Activated CD8-positive, alpha-beta memory T cell treated with anti-CD3 and anti-CD28 coated beads, Interleukin-2, amount 10 ng/mL, durations not matched to agents 7 days and 5 days (primary cell): ENCODE data around the gene PPT1. TPM values are rescaled to one million over a fixed set of nuclear protein-coding genes. Genes with fewer than 3 reads are reported as not detected.

Source experiments
- ATAC-seq: fragments of 150-1000 bp; cut with Tn5 transposase; one replicate; pipeline ENCODE4 v1.10.0; 2021; ENCODE audit warnings: moderate library complexity
- CTCF ChIA-PET: fragments of 350-600 bp; sonication (Branson Sonifier 250); formaldehyde crosslinking; loops from one replicate; lab custom pipeline; 2021; ENCODE audit warnings: antibody characterized with exemption; lab: Charles Lee
- DNase-seq: peaks from one replicate; pipeline ENCODE4 v3.0.0-alpha.2; 2020
- H3K27ac Mint-ChIP-seq: one replicate; pipeline ENCODE4 v1.8.0; 2021; ENCODE audit warnings: mild to moderate bottlenecking, mixed read lengths
- H3K27me3 Mint-ChIP-seq: one replicate; pipeline ENCODE4 v1.8.0; 2021; ENCODE audit warnings: mixed read lengths
- H3K36me3 Mint-ChIP-seq: one replicate; pipeline ENCODE4 v1.8.0; 2021; ENCODE audit warnings: mild to moderate bottlenecking, mixed read lengths
- H3K4me1 Mint-ChIP-seq: one replicate; pipeline ENCODE4 v1.8.0; 2021; ENCODE audit warnings: mixed read lengths
- H3K4me3 Mint-ChIP-seq: one replicate; pipeline ENCODE4 v1.8.0; 2021; ENCODE audit warnings: mild to moderate bottlenecking, moderate library complexity, mixed read lengths
- H3K9me3 Mint-ChIP-seq: one replicate; pipeline ENCODE4 v1.8.0; 2022; ENCODE audit warnings: low read depth, mixed read lengths
- total RNA-seq, 2 experiments: library from RNA; stranded (reverse); gene quantifications; one replicate each; pipeline ENCODE4 v1.2.3, GENCODE V29; 2021

The PPT1 gene
- total RNA-seq, 2 experiments from 2014 or later, result 74.1 to 96.6 TPM

DNA sequence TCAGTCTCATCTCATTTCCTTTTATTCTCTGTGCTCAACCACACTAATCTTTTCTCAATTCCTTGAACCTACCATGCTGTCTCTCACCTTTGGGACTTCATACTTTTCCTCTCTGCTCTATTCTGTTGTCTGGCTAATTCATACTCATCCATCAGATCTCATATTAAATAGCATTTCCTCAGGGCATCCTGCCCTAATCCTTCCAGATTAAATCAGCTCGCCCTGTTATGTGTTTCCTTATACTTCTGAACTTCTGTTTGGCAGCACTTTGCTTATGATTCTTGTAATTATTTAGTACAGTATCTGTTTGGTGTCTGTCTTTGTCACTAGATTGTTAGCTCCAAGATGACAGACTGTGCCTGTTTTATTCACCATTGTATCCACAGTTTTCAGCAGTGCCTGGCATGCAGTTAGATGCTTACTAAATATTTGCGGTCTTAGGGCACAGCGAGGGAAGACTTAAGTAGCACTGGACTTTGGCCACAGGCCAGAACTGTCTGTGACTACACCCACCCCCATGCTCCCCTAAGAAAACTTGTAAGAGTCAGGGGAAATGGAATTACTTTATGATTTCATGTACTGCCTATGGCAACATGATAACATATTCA, 66.4 kb downstream of the PPT1 start:
- CTCF ChIA-PET, result interaction anchor here (1.0 to 4.7 kb wide), 6 partner anchors 53 to 231 kb away, joined by 3 to 43 read pairs (median 6); partner anchors contain the start of gene MYCL

DNA sequence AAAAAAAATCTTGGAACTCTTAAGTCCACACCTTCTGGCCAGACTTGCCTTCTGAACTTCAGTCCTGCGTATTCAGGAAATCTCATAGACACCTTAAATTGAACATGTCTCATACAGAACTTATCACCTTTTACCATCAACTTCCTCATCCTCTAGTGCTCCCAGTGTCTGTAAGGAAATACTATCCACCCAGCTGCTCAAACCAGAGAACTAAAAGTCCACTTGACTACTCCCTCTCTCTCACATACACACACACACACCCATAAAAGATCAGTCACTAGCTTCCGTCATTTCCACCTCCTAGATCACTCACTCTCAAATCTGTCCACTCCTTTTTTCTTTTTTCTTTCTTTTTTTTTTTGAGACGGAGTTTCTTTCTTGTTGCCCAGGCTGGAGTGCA, 67.4 kb downstream of the PPT1 start:
- no peak overlapping the region for H3K27ac Mint-ChIP-seq

More for the DNA sequence above, 66.4 kb downstream of the PPT1 start:
- H3K36me3 Mint-ChIP-seq, result no peaks in the 10 kb centered on the region
- peaks cover 2% of the 10 kb centered on the region for H3K9me3 Mint-ChIP-seq
- no peak overlapping the region for H3K4me3 Mint-ChIP-seq
- no peak overlapping the region for H3K27ac Mint-ChIP-seq
- peaks cover 25% of the 10 kb centered on the region for H3K4me1 Mint-ChIP-seq
- H3K27me3 Mint-ChIP-seq, result peaks cover 16% of the 10 kb centered on the region
- no peak for ATAC-seq
- DNase-seq, result no peak

GRCh38 chr1:40027647-40028046, 69.4 kb downstream of the PPT1 start:
- CTCF ChIA-PET, result interaction anchor here (2.7 to 2.9 kb wide), 2 partner anchors 108 to 125 kb away, joined by 7 to 9 read pairs; partner anchors contain the start of gene MYCL

More for the DNA sequence above, 67.4 kb downstream of the PPT1 start:
- H3K4me1 Mint-ChIP-seq, result peaks cover 18% of the 10 kb centered on the region
- no peak for ATAC-seq
- peaks cover 2% of the 10 kb centered on the region for H3K9me3 Mint-ChIP-seq
- H3K27me3 Mint-ChIP-seq, result peaks cover 16% of the 10 kb centered on the region
- no peaks in the 10 kb centered on the region for H3K36me3 Mint-ChIP-seq
- CTCF ChIA-PET, result interaction anchor here (1.2 to 2.9 kb wide), 4 partner anchors 13 to 230 kb away, joined by 3 to 9 read pairs (median 5); partner anchors contain the start of gene MYCL
- H3K4me3 Mint-ChIP-seq, result no peak overlapping the region
- no peak for DNase-seq

GRCh38 chr1:40024671-40025070, 72.4 kb downstream of the PPT1 start:
- DNase-seq (no peak), ATAC-seq (no peak)
- H3K36me3 Mint-ChIP-seq, result peaks cover 1% of the 10 kb centered on the region
- H3K27me3 Mint-ChIP-seq, result peaks cover 9% of the 10 kb centered on the region
- H3K9me3 Mint-ChIP-seq, result peaks cover 2% of the 10 kb centered on the region
- H3K4me1 Mint-ChIP-seq, result peaks cover 2% of the 10 kb centered on the region
- H3K4me3 Mint-ChIP-seq, result no peak overlapping the region
- CTCF ChIA-PET, result interaction anchor here (0.8 kb wide), 1 partner anchor 51 kb away, joined by 3 read pairs; no protein-coding TSS in a partner anchor
- no peak overlapping the region for H3K27ac Mint-ChIP-seq

More at GRCh38 chr1:40027647-40028046, 69.4 kb downstream of the PPT1 start:
- DNase-seq (no peak), ATAC-seq (no peak)
- no peak overlapping the region for H3K27ac Mint-ChIP-seq
- H3K27me3 Mint-ChIP-seq, result peaks cover 16% of the 10 kb centered on the region
- no peak overlapping the region for H3K4me3 Mint-ChIP-seq
- peaks cover 11% of the 10 kb centered on the region for H3K4me1 Mint-ChIP-seq
- peaks cover 1% of the 10 kb centered on the region for H3K36me3 Mint-ChIP-seq
- peaks cover 2% of the 10 kb centered on the region for H3K9me3 Mint-ChIP-seq

DNA sequence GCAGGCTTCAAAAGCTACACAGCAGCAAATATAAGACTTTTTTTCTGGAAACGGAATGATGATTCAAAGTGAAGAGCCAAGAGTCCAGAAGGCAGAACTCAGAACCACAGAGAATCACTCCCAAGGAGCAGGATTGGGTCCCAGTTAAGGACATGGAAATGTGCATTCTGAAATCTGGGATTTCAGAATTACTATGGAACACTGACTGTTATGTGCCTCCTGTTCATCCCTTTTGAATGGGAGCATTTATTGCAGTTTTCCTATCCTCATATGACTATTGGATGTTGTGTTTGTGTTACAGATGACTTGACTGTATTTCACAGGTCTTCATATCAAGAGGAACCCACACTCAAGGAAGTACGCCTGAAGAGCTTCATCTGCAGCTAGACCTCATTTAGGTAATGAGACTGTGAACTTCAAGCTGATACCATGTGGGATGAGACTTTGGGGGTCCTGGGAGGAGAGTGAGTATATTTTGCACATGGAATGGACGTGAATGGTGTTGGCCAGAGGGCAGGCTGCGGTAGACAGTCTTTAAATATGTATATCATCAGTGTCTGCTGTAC, 73.6 kb downstream of the PPT1 start:
- DNase-seq, result no peak
- no peak overlapping the region for H3K4me3 Mint-ChIP-seq
- peaks cover 4% of the 10 kb centered on the region for H3K27me3 Mint-ChIP-seq
- no peak for ATAC-seq
- peaks cover 2% of the 10 kb centered on the region for H3K9me3 Mint-ChIP-seq
- no peaks in the 10 kb centered on the region for H3K4me1 Mint-ChIP-seq
- CTCF ChIA-PET, result interaction anchor here (1.2 to 1.4 kb wide), 2 partner anchors 28 to 104 kb away, joined by 3 read pairs; no protein-coding TSS in a partner anchor
- H3K27ac Mint-ChIP-seq, result no peak overlapping the region
- H3K36me3 Mint-ChIP-seq, result peaks cover 1% of the 10 kb centered on the region

Other genes with a start within 250 kb of the PPT1 start
- gene TRIT1, start 213.7 kb downstream of the PPT1 start, total RNA-seq, result 10 to 100 TPM; 16.8 to 21.2 TPM
- under 1 TPM; 0.12 to 0.26 TPM for gene MYCL, start 195.3 kb downstream of the PPT1 start, total RNA-seq
- 1 to 10 TPM; 2.9 to 7.0 TPM for gene MFSD2A, start 142.1 kb downstream of the PPT1 start, total RNA-seq
- 100 to 1,000 TPM; 647 to 727 TPM for gene CAP1, start 56.5 kb downstream of the PPT1 start, total RNA-seq
- 10 to 100 TPM; 18.8 to 21.4 TPM for gene RLF, start 64.1 kb upstream of the PPT1 start, total RNA-seq
- gene TMCO2, start 150.7 kb upstream of the PPT1 start, total RNA-seq, result under 1 TPM in 1 of 2 experiments, not detected in 1; 0.41 TPM
- gene ZMPSTE24, start 161.0 kb upstream of the PPT1 start, total RNA-seq, result 10 to 100 TPM; 23.3 to 41.1 TPM
- gene COL9A2, start 220.0 kb upstream of the PPT1 start, total RNA-seq, result 10 to 100 TPM in 1 of 2 experiments, 1 to 10 TPM in 1; 8.3 to 12.4 TPM